Measurements from ENCODE around the gene NRTN. TPM values are rescaled to one million over a fixed set of nuclear protein-coding genes. Genes with fewer than 3 reads are reported as not detected.

NRTN gene
- total RNA-seq, 3 donors from 2014 or later (not counting 1 experiment from before 2014, with no cell fraction given), result 0.33 to 0.34 TPM; not detected in 1

- Mint-ChIP-seq H3K4me1 (peaks cover 15 to 16% of the 10 kb centered on the region in 2 donors), H3K27me3 (ENCODE audit: low read depth in 2 of 2) (peaks cover 0 to 8% of the 10 kb centered on the region in 2 donors), H3K9me3 (no peaks in the 10 kb centered on the region), H3K36me3 (no peaks in the 10 kb centered on the region), H3K4me3 (no peak overlapping the region), H3K27ac (no peak overlapping the region)
- no peaks in the 10 kb centered on the region for H3K27me3 ChIP-seq (ENCODE audit: control insufficient read depth, insufficient read depth, low read length)
- 91% methylated on average over 9 of the region's 9 CpGs for WGBS (ENCODE audit: insufficient coverage)
- peaks cover 26% of the 10 kb centered on the region for H3K4me1 ChIP-seq (ENCODE audit: control insufficient read depth, insufficient read depth, low read length)
- H3K36me3 ChIP-seq (ENCODE audit: control insufficient read depth, insufficient read depth, low read length), result no peaks in the 10 kb centered on the region
- intact Hi-C loops (cut with micrococcal nuclease), result no loop called here
- no peak for TF ChIP-seq CTCF (IDR thresholded peaks at IDR 0.05)
- H3K27ac ChIP-seq (ENCODE audit: low read length), result no peak overlapping the region
- H3K4me3 ChIP-seq (ENCODE audit: low read length), result no peak overlapping the region
- H3K9me3 ChIP-seq (ENCODE audit: control insufficient read depth, insufficient read depth, low read length), result no peaks in the 10 kb centered on the region
- DNase-seq (no peak), ATAC-seq (no peak)
Observed at GRCh38 chr19:5831159-5831558, 26.3 kb downstream of the NRTN start.

- Mint-ChIP-seq H3K4me1 (peaks cover 12 to 13% of the 10 kb centered on the region in 2 donors), H3K4me3 (no peak overlapping the region), H3K36me3 (no peaks in the 10 kb centered on the region), H3K9me3 (no peaks in the 10 kb centered on the region), H3K27ac (no peak overlapping the region), H3K27me3 (ENCODE audit: low read depth in 2 of 2) (peaks cover 0 to 7% of the 10 kb centered on the region in 2 donors)
- TF ChIP-seq CTCF (IDR thresholded peaks at IDR 0.05), result no peak
- peaks cover 21% of the 10 kb centered on the region for H3K4me1 ChIP-seq (ENCODE audit: control insufficient read depth, insufficient read depth, low read length)
- WGBS (ENCODE audit: insufficient coverage), result 94% methylated on average over 22 of the region's 22 CpGs
- no peaks in the 10 kb centered on the region for H3K36me3 ChIP-seq (ENCODE audit: control insufficient read depth, insufficient read depth, low read length)
- H3K4me3 ChIP-seq (ENCODE audit: low read length), result no peak overlapping the region
- intact Hi-C loops (cut with micrococcal nuclease), result no loop called here
- DNase-seq, result no peak
- no peak overlapping the region for H3K27ac ChIP-seq (ENCODE audit: low read length)
- ATAC-seq, result no peak
- no peaks in the 10 kb centered on the region for H3K27me3 ChIP-seq (ENCODE audit: control insufficient read depth, insufficient read depth, low read length)
- H3K9me3 ChIP-seq (ENCODE audit: control insufficient read depth, insufficient read depth, low read length), result no peaks in the 10 kb centered on the region
Observed at GRCh38 chr19:5832061-5832460, 27.2 kb downstream of the NRTN start.

GRCh38 chr19:5832527-5833216, 27.8 kb downstream of the NRTN start:
- no peaks in the 10 kb centered on the region for H3K36me3 Mint-ChIP-seq

More at GRCh38 chr19:5832527-5833216, 27.8 kb downstream of the NRTN start:
- no peaks in the 10 kb centered on the region for H3K36me3 ChIP-seq (ENCODE audit: control insufficient read depth, insufficient read depth, low read length)
- peaks cover 9 to 10% of the 10 kb centered on the region in 2 donors for H3K4me1 Mint-ChIP-seq
- DNase-seq, result no peak
- H3K27ac ChIP-seq (ENCODE audit: low read length), result no peak overlapping the region
- peaks cover 0 to 5% of the 10 kb centered on the region in 2 donors for H3K27me3 Mint-ChIP-seq (ENCODE audit: low read depth in 2 of 2)
- H3K27me3 ChIP-seq (ENCODE audit: control insufficient read depth, insufficient read depth, low read length), result no peaks in the 10 kb centered on the region
- WGBS (ENCODE audit: insufficient coverage), result 94% methylated on average over 6 of the region's 6 CpGs
- H3K4me1 ChIP-seq (ENCODE audit: control insufficient read depth, insufficient read depth, low read length), result peaks cover 15% of the 10 kb centered on the region
- no peak for ATAC-seq
- no peak overlapping the region for H3K4me3 Mint-ChIP-seq
- H3K9me3 ChIP-seq (ENCODE audit: control insufficient read depth, insufficient read depth, low read length), result no peaks in the 10 kb centered on the region
- intact Hi-C loops (cut with micrococcal nuclease), result no loop called here
- H3K4me3 ChIP-seq (ENCODE audit: low read length), result no peak overlapping the region
- no peak overlapping the region for H3K27ac Mint-ChIP-seq
- no peaks in the 10 kb centered on the region for H3K9me3 Mint-ChIP-seq
- no peak for TF ChIP-seq CTCF (IDR thresholded peaks at IDR 0.05)
